Cerebellar cortex (tissue), 1 donor: ENCODE data around the gene ART5.
"Not testable (repeated sequence)": the region's sequence is repeated elsewhere in the genome, so short reads cannot be mapped to it uniquely, and the experiment has no call there.

ENCODE experiments used
- DNase-seq: peaks from one replicate; pipeline ENCODE4 v3.0.0-alpha.2; 2015; ENCODE audit warnings: low spot score

The ART5 gene

GRCh38 chr11:3658252-3658651, 16.5 kb upstream of the ART5 start:
- DNase-seq, result no peak

- not testable (repeated sequence) for DNase-seq
Measured at GRCh38 chr11:3657331-3657730, 15.5 kb upstream of the ART5 start.

- no peak for DNase-seq
Measured at GRCh38 chr11:3655547-3655946, 13.8 kb upstream of the ART5 start.

GRCh38 chr11:3652514-3652913, 10.7 kb upstream of the ART5 start:
- DNase-seq, result not testable (repeated sequence)

- not testable (repeated sequence) for DNase-seq
Measured at GRCh38 chr11:3649374-3649773, 7.6 kb upstream of the ART5 start.

- not testable (repeated sequence) for DNase-seq
Measured at GRCh38 chr11:3648843-3649242, 7.1 kb upstream of the ART5 start.

- no peak for DNase-seq
Measured at GRCh38 chr11:3645552-3645951, 3.8 kb upstream of the ART5 start.

GRCh38 chr11:3644817-3645235, 3.0 kb upstream of the ART5 start, which contains the start of gene ART1:
ART1 (plus strand) TSS chr11:3645128; CDS start chr11:3659214, 14,086 bp downstream.
- DNase-seq, result no peak

- DNase-seq, result not testable (repeated sequence)
Measured at GRCh38 chr11:3643102-3643546, 1.3 kb upstream of the ART5 start.

GRCh38 chr11:3642071-3642951, 519 bp upstream of the ART5 start:
- DNase-seq, result peak; percentile 67

GRCh38 chr11:3641191-3641590, 601 bp downstream of the ART5 start:
- DNase-seq, result no peak

GRCh38 chr11:3639841-3640240, 2.0 kb downstream of the ART5 start:
- DNase-seq, result no peak

GRCh38 chr11:3638513-3638912, 3.3 kb downstream of the ART5 start:
- DNase-seq, result no peak

- DNase-seq, result no peak
Measured at GRCh38 chr11:3637201-3637600, 4.6 kb downstream of the ART5 start.

- DNase-seq, result no peak
Measured at GRCh38 chr11:3635641-3636375, 6.0 kb downstream of the ART5 start.

GRCh38 chr11:3632070-3632660, 9.6 kb downstream of the ART5 start:
- DNase-seq, result no peak

- no peak for DNase-seq
Measured at GRCh38 chr11:3631331-3631730, 10.5 kb downstream of the ART5 start.

GRCh38 chr11:3627291-3627690, 14.5 kb downstream of the ART5 start:
- no peak for DNase-seq

- no peak for DNase-seq
Measured at GRCh38 chr11:3626250-3626960, 15.4 kb downstream of the ART5 start.

- no peak for DNase-seq
Measured at GRCh38 chr11:3623767-3624458, 17.9 kb downstream of the ART5 start.

- DNase-seq, result no peak
Measured at GRCh38 chr11:3623121-3623520, 18.7 kb downstream of the ART5 start.
